Inflammatory macrophage treated with lipopolysaccharide for 1 hour (primary cell): ENCODE results near the gene COIL.
A peak's percentile ranks its signal among the peaks of the same experiment; 100 is the strongest.
"Not testable (repeated sequence)": the region's sequence is repeated elsewhere in the genome, so short reads cannot be mapped to it uniquely, and the experiment has no call there.

Experiments
- DNase-seq, 2 donors: peaks; one replicate each; pipeline ENCODE4 v3.0.0-alpha.2; 2020 to 2022

COIL gene

DNA sequence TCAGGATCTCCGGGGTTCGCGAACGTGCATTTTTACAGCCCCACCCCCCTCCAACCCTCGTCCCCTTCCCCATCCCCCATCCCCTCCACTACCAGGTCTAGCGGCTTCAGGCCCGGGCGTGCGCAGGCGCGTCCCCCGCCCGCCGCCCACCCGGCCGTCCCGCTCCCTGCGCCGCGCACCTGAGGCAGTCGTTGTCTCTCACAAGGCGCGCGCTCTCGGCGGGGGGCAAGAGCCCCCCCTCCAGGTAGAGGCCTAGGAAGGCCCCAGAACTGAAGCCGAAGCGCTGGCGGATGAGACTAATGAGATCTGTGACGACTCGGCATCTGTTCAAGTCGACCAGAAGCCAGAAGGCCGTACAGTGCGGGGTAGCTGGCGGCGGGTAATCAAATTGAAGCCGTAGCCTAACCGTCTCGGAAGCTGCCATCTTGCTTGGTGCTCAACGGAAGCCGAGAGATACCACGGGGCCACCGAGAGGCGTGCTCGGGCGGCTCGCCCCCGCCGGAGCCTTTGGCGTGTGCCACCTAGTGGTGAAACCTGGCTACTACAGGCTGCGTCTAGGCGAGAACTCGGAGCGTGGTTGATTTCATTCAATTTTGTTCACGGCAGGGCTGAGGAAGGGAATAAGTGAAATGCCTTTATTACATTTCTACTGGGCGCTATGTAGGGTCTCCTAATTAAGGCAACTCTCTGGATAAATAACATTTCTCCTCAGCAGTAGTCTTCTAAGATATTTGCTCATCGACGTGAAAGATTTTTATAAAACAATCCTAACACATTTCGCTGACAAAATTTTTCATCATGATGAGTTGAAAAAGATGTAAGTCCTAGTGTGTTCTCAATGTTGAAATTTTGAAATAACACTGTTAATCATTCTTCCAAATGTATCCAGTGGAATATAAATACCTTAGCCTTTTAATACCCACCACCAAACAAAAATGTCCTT lies at the start of gene COIL:
Gene COIL, minus strand, starts transcription at position 455 of the 943 bp plus-strand sequence. Its CDS starts 31 bp downstream, at position 424.
- DNase-seq = peak; percentile 82 to 99

DNA sequence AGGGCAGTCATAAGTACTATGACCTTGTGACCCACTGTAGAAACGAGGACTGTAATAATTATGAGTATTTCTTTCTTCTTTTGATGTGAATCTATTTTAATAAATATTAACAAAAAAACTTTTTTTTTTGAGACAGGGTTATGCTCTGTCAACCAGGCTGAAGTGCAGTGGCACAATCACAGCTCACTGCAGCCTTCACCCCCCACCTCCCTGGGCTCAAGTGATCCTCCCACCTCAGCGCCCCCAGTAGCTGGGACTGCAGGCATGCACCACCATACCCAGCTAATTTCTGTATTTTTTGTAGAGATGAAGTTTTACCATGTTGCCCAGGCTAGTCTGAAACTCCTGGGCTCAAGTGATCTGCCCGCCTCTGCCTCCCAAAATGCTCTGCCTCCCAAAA lies 49.6 kb upstream of the COIL start:
- no peak for DNase-seq

- DNase-seq = peak; percentile 27 to 70
These were observed 49.0 kb upstream of the COIL start for GRCh38 chr17:57009737-57010445.

DNA sequence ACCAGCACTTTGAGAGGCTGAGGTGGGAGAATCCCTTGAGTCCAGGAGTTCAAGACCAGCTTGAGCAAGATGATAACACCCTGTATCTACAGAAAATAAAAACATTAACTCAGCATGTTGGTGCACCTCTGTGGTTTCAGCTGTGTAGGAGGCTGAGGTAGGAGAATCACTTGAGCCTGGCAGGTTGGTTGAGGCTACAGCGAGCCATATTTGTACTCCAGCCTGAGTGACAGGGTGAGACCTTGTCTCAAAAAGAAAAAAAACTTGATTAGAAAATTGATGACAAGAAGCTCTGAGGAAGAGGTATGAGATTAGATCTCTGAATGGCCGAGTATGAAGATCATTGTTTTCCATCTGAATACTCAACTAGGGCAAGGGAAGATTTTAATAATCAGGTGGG lies 48.1 kb upstream of the COIL start:
- DNase-seq = no peak

DNA sequence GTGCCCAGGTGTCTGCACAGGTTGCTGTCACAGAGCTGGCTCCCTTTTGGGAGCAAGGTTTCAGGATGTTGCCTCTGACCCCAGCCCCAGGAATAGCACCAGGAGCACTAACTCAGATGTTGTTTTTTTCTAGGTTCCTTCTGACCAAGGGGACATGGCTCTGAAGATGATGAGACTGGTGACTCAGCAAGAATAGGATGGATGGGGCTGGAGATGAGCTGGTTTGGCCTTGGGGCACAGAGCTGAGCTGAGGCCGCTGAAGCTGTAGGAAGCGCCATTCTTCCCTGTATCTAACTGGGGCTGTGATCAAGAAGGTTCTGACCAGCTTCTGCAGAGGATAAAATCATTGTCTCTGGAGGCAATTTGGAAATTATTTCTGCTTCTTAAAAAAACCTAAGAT lies 45.2 kb upstream of the COIL start:
- DNase-seq = no peak

GRCh38 chr17:57004944-57005579 lies 44.2 kb upstream of the COIL start:
- peak; percentile 14 to 36 for DNase-seq

GRCh38 chr17:57002904-57003303 lies 42.1 kb upstream of the COIL start:
- no peak for DNase-seq

DNA sequence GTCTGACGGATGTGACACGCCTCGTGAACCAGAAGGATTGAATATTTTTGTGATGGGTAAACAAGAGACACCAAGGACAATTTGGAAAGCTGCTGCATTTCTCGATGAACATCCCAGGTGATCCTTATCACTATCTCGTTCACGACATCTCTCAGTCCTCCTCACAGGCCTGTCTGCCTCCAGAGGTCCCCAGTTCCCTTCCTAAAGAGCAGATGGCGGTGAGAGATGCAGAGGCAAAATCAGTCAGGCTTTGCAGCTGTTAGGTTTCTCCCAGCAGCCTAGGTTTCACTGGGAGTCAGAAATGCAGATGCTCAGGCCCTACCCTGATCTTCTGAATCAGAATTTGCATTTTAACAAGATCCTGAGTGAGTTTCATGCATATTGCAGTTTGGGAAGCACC lies 40.7 kb upstream of the COIL start:
- DNase-seq = no peak

- no peak for DNase-seq
These were observed 36.5 kb upstream of the COIL start for GRCh38 chr17:56997313-56997712.

DNA sequence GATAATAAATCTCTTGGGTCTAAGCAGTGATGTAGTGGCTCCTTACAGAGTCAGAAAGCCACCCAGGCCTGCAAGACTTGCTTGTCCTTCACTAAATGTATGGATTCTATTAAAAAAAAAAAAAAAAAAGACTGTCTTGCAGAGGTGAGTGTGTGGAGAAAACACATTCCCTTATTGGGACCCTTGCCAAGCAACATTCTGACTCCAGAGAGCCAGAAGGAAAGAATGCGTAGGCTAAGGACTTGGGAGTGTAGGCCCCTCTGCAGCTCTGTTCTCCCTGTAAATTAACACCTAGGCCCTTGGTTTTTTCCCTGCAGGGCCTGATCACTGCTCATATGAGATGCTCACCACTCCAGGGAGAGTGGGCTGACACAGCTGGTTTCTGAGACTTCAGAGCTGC lies 34.9 kb upstream of the COIL start:
- DNase-seq = no peak

DNA sequence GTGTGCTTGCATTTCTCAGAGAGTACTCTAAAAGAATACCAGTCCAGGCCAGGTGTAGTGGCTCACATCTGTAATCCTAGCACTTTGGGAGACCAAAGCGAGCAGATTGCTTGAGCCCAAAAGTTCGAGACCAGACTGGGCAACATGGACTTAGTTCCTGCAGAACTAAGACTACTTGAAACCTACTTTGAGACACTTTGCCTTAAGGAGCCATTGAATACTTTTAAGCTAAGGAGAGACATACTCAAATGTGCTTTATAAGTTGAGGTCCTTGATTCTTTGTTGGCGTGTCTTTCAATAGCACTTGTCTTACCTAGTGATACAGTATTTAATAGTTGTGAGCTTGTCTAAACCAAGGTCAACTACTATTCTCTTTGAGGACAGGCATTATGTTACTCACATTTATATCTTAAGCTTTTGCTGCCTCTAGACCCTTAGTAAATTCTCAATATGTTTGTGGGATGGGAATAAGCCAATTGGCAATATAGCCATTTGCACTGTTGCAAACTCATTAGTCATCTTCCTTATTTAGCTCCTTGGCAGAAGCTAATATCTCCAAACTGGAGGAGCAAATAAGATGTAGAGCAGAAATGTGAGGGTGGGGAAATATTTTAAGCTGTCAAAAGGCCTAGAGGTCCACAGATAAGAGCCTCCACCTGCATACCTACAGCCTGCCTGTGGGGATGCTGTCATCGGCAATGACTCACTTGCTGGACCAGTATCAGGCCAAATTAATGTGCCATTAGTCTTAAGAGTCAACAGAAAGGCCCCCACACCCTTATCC lies 33.4 kb upstream of the COIL start:
- no peak for DNase-seq

GRCh38 chr17:56992364-56992763 lies 31.5 kb upstream of the COIL start:
- DNase-seq = no peak

DNA sequence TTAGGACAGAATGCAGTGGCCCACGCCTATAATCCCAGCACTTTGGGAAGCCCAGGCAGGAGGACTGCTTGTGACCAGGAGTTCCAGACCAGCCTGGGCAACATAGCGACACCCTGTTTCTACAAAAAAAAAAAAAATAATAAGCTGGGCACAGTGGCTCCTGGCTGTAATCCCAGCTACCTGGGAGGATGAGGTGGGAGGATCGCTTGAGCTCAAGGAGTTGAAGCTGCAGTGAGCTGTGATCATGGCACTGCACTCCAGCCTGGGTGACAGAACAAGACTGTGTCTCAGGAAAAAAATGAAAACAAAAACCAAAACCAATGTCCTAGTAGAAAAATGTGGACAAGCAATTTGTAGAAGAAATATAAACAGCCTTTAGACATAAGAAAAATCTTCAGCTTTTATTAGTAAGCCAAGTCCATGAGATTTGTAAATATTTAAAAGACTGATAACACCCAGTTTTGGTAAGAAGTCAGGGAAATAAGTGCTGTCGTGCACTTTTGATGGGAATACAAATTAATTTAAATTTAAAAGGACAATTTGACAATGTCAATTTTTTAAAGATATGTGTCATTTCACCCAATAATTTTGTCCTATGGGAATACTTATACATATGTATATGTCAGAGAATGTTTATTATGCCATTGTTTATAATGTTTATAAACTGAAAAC lies 28.2 kb upstream of the COIL start:
- DNase-seq = no peak

- DNase-seq = no peak
These were observed 26.5 kb upstream of the COIL start for GRCh38 chr17:56987283-56987834.

DNA sequence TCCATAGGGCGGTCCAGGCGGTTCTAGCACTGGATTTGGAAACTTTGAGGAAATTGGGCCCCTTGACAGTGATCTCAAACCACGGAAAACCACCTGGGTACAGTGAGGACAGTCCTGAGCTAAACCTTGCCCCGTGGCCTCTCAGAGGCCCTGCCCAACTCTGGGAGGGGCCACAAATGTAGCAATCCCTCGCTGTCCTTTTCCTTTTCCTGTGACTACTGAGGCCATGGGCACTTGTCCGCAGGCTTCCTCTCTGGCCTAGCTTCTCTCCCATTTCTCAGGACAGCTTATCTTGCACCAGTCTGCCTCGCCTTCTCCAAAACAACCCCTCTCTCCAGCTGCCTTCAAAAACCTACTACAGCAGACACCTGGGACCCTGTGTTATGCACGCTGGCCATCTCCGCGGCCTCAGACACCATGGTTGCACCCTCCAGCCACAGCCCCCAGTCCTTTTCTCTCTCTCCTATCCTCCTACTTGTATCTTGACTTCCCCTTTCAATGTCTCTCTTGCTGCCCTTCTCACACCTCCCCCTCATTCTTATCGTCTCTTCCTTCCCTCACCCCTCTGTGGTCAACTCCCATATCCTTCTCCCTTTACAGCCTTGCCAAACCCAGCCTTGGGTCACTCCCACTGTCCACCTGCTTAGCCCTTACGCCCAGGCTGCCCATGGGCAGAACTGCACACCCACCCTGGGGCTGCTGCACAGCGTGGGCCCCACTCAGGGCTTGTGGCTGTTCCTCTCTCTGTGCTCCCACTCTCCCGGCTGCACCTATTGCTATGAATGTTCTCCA lies 24.7 kb upstream of the COIL start:
- DNase-seq = peak; percentile 47 to 52

DNA sequence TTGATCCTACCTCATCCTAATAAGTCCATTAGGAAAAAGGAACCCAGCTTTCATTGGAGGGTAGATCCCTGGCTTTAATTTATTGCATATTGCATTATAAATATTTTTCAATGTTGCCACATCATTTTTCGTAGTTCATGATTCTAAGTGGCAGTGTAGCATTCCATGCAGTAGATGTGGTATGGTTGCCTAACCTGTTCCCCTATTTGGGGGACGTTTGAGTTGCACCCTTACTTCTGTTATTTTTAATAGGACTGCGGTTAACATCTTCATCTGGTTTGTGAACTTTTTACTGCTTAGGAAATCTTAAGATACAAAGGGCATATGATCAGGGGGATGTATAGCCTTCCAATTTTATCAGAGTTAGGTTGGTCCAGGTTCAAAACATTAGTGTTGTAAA lies 22.5 kb upstream of the COIL start:
- peak; percentile 47 to 50 for DNase-seq

DNA sequence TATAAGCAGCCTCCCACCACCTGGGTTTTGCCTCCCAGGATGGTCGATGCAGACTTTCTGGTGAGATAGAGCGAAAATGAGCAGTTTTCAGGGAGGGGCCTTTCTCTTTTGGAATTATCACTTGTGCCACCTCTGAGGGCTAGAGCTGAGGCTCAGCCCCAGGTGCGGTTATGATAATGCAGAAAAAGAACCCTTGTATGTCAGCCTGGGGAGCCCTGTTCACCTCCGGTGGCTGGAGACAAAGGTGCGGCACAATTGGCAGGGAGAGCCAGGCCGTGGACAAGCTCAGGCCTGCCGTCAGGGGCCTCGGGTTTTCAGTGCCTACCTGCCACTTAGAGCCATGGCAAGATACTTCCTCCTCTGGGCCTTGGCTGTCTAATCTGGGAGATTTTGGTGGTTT lies 21.5 kb upstream of the COIL start:
- no peak for DNase-seq

- DNase-seq = not testable (repeated sequence)
These were observed 19.7 kb upstream of the COIL start for GRCh38 chr17:56980526-56980925.

DNA sequence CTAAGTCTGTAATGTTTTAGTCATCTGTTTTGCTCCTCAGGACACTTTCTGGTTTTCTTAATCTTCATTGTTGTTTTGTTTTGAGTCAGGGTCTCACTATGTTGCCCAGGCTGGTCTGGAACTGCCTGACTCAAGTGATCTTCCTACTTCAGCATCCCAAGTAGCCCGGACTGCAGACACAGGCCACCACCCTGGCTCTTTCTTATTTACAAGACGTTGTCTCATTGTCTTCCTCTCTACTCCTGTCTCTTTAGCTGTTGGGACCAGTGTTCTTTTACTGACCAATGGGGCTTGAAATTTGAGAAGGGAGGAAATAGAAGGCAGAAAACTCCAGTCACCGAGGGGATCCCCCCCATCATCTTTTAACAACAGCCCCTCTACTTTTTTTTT lies 18.2 kb upstream of the COIL start:
- no peak for DNase-seq

GRCh38 chr17:56978441-56979090 lies 17.7 kb upstream of the COIL start:
- DNase-seq = peak; percentile 47 to 55
